ENCODE results near the gene PRDM16.

PRDM16 gene

GRCh38 chr1:3399732-3400131 is 330.7 kb downstream of the PRDM16 start:
- Mint-ChIP-seq H3K9me3 (no peaks in the 10 kb centered on the region), H3K27me3 (peaks cover 19% of the 10 kb centered on the region), H3K4me3 (no peak overlapping the region), H3K27ac (no peak overlapping the region), H3K4me1 (ENCODE audit: low read depth) (no peaks in the 10 kb centered on the region), H3K36me3 (ENCODE audit: low read depth) (no peaks in the 10 kb centered on the region)
- intact Hi-C loops (cut with micrococcal nuclease) = no loop called here

- Mint-ChIP-seq H3K36me3 (ENCODE audit: low read depth) (no peaks in the 10 kb centered on the region), H3K9me3 (no peaks in the 10 kb centered on the region), H3K4me1 (ENCODE audit: low read depth) (no peaks in the 10 kb centered on the region), H3K4me3 (no peak overlapping the region), H3K27ac (no peak overlapping the region), H3K27me3 (peaks cover 7% of the 10 kb centered on the region)
- intact Hi-C loops (cut with micrococcal nuclease) = no loop called here
Observed at GRCh38 chr1:3401585-3402257, 332.7 kb downstream of the PRDM16 start.

- Mint-ChIP-seq H3K27ac (no peak overlapping the region), H3K36me3 (ENCODE audit: low read depth) (no peaks in the 10 kb centered on the region)
Observed at GRCh38 chr1:3402258-3403010, 333.4 kb downstream of the PRDM16 start.

GRCh38 chr1:3403011-3403345 is 334.0 kb downstream of the PRDM16 start:
- no peak overlapping the region for H3K4me3 Mint-ChIP-seq
- H3K36me3 Mint-ChIP-seq (ENCODE audit: low read depth) = no peaks in the 10 kb centered on the region

More at GRCh38 chr1:3402258-3403010, 333.4 kb downstream of the PRDM16 start:
- H3K9me3 Mint-ChIP-seq = no peaks in the 10 kb centered on the region
- no peak overlapping the region for H3K4me3 Mint-ChIP-seq
- intact Hi-C loops (cut with micrococcal nuclease) = no loop called here
- H3K27me3 Mint-ChIP-seq = peaks cover 2% of the 10 kb centered on the region
- no peaks in the 10 kb centered on the region for H3K4me1 Mint-ChIP-seq (ENCODE audit: low read depth)

GRCh38 chr1:3403388-3404231 is 334.6 kb downstream of the PRDM16 start:
- Mint-ChIP-seq H3K9me3 (no peaks in the 10 kb centered on the region), H3K4me3 (no peak overlapping the region), H3K27ac (no peak overlapping the region), H3K27me3 (no peaks in the 10 kb centered on the region), H3K36me3 (ENCODE audit: low read depth) (no peaks in the 10 kb centered on the region), H3K4me1 (ENCODE audit: low read depth) (no peaks in the 10 kb centered on the region)
- intact Hi-C loops (cut with micrococcal nuclease) = no loop called here

More at GRCh38 chr1:3403011-3403345, 334.0 kb downstream of the PRDM16 start:
- H3K9me3 Mint-ChIP-seq = no peaks in the 10 kb centered on the region
- intact Hi-C loops (cut with micrococcal nuclease) = no loop called here
- H3K27me3 Mint-ChIP-seq = peaks cover 1% of the 10 kb centered on the region
- no peak overlapping the region for H3K27ac Mint-ChIP-seq
- no peaks in the 10 kb centered on the region for H3K4me1 Mint-ChIP-seq (ENCODE audit: low read depth)

- Mint-ChIP-seq H3K27me3 (no peaks in the 10 kb centered on the region), H3K4me1 (ENCODE audit: low read depth) (no peaks in the 10 kb centered on the region), H3K27ac (no peak overlapping the region), H3K4me3 (no peak overlapping the region), H3K9me3 (no peaks in the 10 kb centered on the region), H3K36me3 (ENCODE audit: low read depth) (no peaks in the 10 kb centered on the region)
- intact Hi-C loops (cut with micrococcal nuclease) = no loop called here
Observed at GRCh38 chr1:3404301-3404700, 335.3 kb downstream of the PRDM16 start.

GRCh38 chr1:3404801-3405200 is 335.8 kb downstream of the PRDM16 start:
- H3K27me3 Mint-ChIP-seq = no peaks in the 10 kb centered on the region
- H3K4me3 Mint-ChIP-seq = no peak overlapping the region
- no peaks in the 10 kb centered on the region for H3K4me1 Mint-ChIP-seq (ENCODE audit: low read depth)
- intact Hi-C loops (cut with micrococcal nuclease) = no loop called here
- no peak overlapping the region for H3K27ac Mint-ChIP-seq
- H3K36me3 Mint-ChIP-seq (ENCODE audit: low read depth) = no peaks in the 10 kb centered on the region
- no peaks in the 10 kb centered on the region for H3K9me3 Mint-ChIP-seq

- Mint-ChIP-seq H3K27ac (no peak overlapping the region), H3K9me3 (no peaks in the 10 kb centered on the region), H3K36me3 (ENCODE audit: low read depth) (no peaks in the 10 kb centered on the region), H3K27me3 (no peaks in the 10 kb centered on the region), H3K4me3 (no peak overlapping the region), H3K4me1 (ENCODE audit: low read depth) (no peaks in the 10 kb centered on the region)
- intact Hi-C loops (cut with micrococcal nuclease) = no loop called here
Observed at GRCh38 chr1:3405491-3405890, 336.5 kb downstream of the PRDM16 start.

GRCh38 chr1:3405974-3406867 is 337.2 kb downstream of the PRDM16 start:
- Mint-ChIP-seq H3K36me3 (ENCODE audit: low read depth) (no peaks in the 10 kb centered on the region), H3K27ac (no peak overlapping the region), H3K4me1 (ENCODE audit: low read depth) (no peaks in the 10 kb centered on the region), H3K9me3 (no peaks in the 10 kb centered on the region), H3K27me3 (no peaks in the 10 kb centered on the region), H3K4me3 (no peak overlapping the region)
- intact Hi-C loops (cut with micrococcal nuclease) = no loop called here

- H3K36me3 Mint-ChIP-seq (ENCODE audit: low read depth) = no peaks in the 10 kb centered on the region
- no peaks in the 10 kb centered on the region for H3K9me3 Mint-ChIP-seq
- H3K4me1 Mint-ChIP-seq (ENCODE audit: low read depth) = no peaks in the 10 kb centered on the region
- H3K27me3 Mint-ChIP-seq = no peaks in the 10 kb centered on the region
- intact Hi-C loops (cut with micrococcal nuclease) = no loop called here
- no peak overlapping the region for H3K4me3 Mint-ChIP-seq
- no peak overlapping the region for H3K27ac Mint-ChIP-seq
Observed at GRCh38 chr1:3407021-3407420, 338.0 kb downstream of the PRDM16 start.

- Mint-ChIP-seq H3K4me3 (no peak overlapping the region), H3K9me3 (no peaks in the 10 kb centered on the region), H3K27ac (no peak overlapping the region), H3K36me3 (ENCODE audit: low read depth) (no peaks in the 10 kb centered on the region), H3K4me1 (ENCODE audit: low read depth) (no peaks in the 10 kb centered on the region), H3K27me3 (no peaks in the 10 kb centered on the region)
- intact Hi-C loops (cut with micrococcal nuclease) = no loop called here
Observed at GRCh38 chr1:3408751-3409266, 339.8 kb downstream of the PRDM16 start.

GRCh38 chr1:3409366-3410141 is 340.6 kb downstream of the PRDM16 start:
- Mint-ChIP-seq H3K4me3 (no peak overlapping the region), H3K27ac (no peak overlapping the region), H3K9me3 (no peaks in the 10 kb centered on the region), H3K27me3 (no peaks in the 10 kb centered on the region), H3K4me1 (ENCODE audit: low read depth) (no peaks in the 10 kb centered on the region), H3K36me3 (ENCODE audit: low read depth) (no peaks in the 10 kb centered on the region)
- intact Hi-C loops (cut with micrococcal nuclease) = no loop called here

Data from dendritic cell treated with granulocyte-macrophage colony-stimulating factor and Interleukin-4, amounts not matched to agents 40 ng/mL and 50 ng/mL, for 4 days (primary cell).